ENCODE data around the gene MBD5.

GRCh38 chr2:147989809-147990403, 31.0 kb upstream of the MBD5 start:
- TF ChIP-seq CTCF (IDR thresholded peaks at IDR 0.05; ENCODE audit: low read depth, low read length, missing input control): peak; percentile 66
- TF ChIP-seq RAD21 (IDR thresholded peaks at IDR 0.05): peak; percentile 94 to 95
- no peak for TF ChIP-seq RXRA (IDR thresholded peaks at IDR 0.05)
- no peak for TF ChIP-seq JUND (IDR thresholded peaks at IDR 0.05)

Measured in liver (tissue), 3 donors.